IPS-18c (cell line): ENCODE results near the gene DNAAF9.
A peak's percentile ranks its signal among the peaks of the same experiment; 100 is the strongest.
"Not testable (repeated sequence)": the region's sequence is repeated elsewhere in the genome, so short reads cannot be mapped to it uniquely, and the experiment has no call there.

Experiments
- H3K4me3 ChIP-seq: 2 replicates; pipeline ENCODE4 v1.7.0; 2013; ENCODE audit warnings: low read depth, mild to moderate bottlenecking, low read length, moderate library complexity; ENCODE audit not compliant: insufficient read depth
- H3K9me3 ChIP-seq: one replicate; pipeline ENCODE4 v1.6.1; 2013; ENCODE audit warnings: mild to moderate bottlenecking, low read length, moderate library complexity; ENCODE audit not compliant: control insufficient read depth, insufficient read depth

DNAAF9 gene

DNA sequence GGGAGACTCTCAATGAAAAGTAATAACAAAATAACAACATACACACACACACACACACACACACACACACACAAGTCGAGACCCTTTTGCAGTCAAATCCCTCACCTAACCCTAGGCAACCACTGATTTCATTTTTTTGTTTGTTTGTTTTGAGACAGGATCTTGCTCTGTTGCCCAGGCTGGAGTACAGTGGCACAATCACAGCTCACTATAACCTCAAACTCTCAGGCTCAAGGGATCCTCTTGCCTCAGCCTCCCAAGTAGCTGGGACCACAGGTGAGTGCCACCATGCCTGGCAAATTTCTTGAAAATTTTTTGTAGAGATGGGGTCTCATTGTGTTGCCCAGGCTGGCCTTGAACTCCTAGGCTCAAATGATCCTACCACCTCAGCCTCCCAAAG is 10.7 kb upstream of the DNAAF9 start:
- H3K9me3 ChIP-seq, H3K4me3 ChIP-seq: not testable (repeated sequence)

GRCh38 chr20:3414122-3414521 is 6.7 kb upstream of the DNAAF9 start:
- Histone ChIP-seq H3K9me3 (no peaks in the 10 kb centered on the region), H3K4me3 (no peak overlapping the region)

GRCh38 chr20:3413393-3413889 is 6.0 kb upstream of the DNAAF9 start:
- Histone ChIP-seq H3K9me3 (no peaks in the 10 kb centered on the region), H3K4me3 (no peak overlapping the region)

- Histone ChIP-seq H3K4me3 (no peak overlapping the region), H3K9me3 (no peaks in the 10 kb centered on the region)
Measured at GRCh38 chr20:3412600-3413392, 5.3 kb upstream of the DNAAF9 start.

DNA sequence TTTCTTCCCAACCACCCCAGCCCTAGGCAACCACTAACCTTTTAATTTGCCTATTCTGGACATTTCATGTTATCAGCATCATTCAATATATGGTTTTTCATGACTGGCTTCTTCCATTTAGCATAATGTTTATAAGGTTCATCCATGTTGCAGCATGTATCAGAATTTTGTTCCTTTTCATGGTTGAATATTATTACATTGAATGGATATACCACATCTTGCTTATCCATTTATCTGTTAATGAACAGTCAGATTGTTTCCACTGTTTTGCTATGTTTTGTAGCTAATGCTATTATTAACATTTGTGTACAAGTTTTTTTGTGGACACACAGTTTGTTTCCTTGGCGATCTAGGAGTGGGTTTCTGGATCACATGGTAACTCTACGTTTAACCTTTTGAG is 3.0 kb upstream of the DNAAF9 start:
- H3K4me3 ChIP-seq: no peak overlapping the region
- H3K9me3 ChIP-seq: no peaks in the 10 kb centered on the region

DNA sequence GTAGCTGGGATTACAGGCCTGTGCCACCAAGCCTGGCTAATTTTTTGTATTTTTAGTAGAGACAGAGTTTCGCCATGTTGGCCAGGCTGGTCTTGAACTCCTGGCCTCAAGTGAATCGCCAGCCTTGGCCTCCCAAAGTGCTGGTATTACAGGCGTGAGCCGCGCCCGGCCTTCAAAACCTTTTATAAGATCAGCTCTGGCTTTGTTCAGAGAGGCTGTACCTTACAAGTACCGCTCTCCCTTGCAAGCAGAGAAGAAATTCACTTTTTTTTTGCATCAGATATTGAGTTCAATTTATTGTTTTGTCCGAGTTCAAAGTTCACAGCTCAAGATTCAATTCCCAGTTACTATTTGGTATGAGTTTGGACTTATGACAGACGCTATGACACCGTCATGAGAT is 1.9 kb upstream of the DNAAF9 start:
- H3K4me3 ChIP-seq: no peak overlapping the region
- no peaks in the 10 kb centered on the region for H3K9me3 ChIP-seq

GRCh38 chr20:3407771-3408637 is 535 bp upstream of the DNAAF9 start:
- Histone ChIP-seq H3K9me3 (no peaks in the 10 kb centered on the region), H3K4me3 (peak overlapping the region; percentile 76)

DNA sequence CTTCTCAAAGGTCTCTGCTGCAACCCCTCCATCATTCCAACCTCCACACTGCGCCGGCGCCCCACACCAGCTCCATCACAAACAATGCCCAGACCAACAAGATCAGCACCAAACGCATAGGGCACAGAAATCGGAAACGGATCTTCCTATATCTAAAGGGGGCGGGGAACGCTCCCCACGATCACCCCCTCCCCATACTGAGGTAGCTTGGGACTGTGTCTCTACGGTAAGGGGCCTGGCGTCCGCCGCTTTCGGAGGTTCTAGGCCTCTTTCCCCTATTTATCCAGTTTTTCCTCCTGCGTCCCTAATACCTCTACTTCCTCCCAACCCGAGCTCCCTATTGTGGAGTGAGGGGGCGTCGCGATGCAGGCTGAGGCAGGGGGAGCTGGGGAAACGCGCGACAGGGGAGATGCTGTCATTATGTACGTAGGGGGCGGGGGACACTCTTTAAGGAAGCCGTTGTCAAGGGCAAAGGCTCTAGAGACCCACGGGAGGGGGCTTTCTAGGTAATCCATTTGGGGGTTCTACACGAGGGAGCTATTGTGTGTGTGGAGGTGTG is 909 bp downstream of the DNAAF9 start:
- peak overlapping the region; percentile 81 for H3K4me3 ChIP-seq

DNA sequence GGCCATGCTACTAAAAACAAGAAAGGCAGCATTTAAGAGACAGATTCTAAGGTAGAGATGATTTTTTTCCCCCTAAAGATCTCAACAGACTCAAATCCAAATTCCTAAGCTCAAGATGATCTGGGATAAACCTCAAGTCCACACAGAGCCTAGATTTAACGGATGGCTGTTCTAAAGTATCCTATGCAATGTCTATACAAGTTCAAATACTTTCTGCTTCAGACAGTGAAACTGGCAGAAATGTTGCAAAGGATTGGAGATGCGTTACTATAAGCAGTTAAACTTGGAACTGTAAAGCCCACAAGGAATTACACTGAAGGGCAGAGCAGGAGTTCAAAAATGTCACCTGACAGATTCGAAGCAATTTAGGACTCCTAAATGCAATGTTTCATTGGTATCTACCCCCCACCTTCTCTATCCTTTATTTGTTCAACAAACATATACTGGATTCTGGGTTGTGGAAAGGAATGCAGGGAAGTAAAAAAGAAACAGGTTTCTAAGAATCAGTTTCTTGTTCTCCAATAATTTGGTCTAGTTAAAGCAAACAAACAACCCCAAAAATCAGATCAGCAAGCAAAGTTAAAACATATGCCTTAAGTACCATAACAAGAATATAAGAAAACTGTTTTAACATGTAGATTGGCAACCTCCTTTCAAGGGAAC is 1.6 kb downstream of the DNAAF9 start:
- Histone ChIP-seq H3K9me3 (no peaks in the 10 kb centered on the region), H3K4me3 (peak overlapping the region; percentile 81; the same call in 1 of the 2 replicates)

More for the DNA sequence above, 909 bp downstream of the DNAAF9 start:
- H3K9me3 ChIP-seq: no peaks in the 10 kb centered on the region

DNA sequence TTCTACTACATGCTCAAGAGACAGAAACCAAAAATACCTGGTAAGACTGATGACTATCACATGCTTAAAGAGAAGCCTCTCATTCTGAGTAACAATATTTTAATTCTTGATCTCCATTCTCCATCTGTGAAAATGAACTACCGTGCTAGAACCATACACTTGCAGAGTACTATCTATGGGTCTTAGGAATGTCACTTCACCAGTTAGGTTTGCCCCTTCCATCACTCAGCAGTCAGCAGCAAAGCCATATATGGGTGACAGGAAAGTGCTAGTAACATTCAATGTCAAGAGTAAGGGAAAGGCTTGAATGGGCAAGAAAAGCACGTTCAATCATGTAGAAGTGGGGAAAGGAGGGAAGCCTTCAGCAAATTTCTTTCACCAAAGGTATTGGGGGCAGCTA is 2.3 kb downstream of the DNAAF9 start:
- H3K9me3 ChIP-seq: no peaks in the 10 kb centered on the region
- no peak overlapping the region for H3K4me3 ChIP-seq

GRCh38 chr20:3404402-3404801 is 3.1 kb downstream of the DNAAF9 start:
- no peak overlapping the region for H3K4me3 ChIP-seq
- no peaks in the 10 kb centered on the region for H3K9me3 ChIP-seq

GRCh38 chr20:3403741-3404140 is 3.7 kb downstream of the DNAAF9 start:
- Histone ChIP-seq H3K9me3 (no peaks in the 10 kb centered on the region), H3K4me3 (no peak overlapping the region)

DNA sequence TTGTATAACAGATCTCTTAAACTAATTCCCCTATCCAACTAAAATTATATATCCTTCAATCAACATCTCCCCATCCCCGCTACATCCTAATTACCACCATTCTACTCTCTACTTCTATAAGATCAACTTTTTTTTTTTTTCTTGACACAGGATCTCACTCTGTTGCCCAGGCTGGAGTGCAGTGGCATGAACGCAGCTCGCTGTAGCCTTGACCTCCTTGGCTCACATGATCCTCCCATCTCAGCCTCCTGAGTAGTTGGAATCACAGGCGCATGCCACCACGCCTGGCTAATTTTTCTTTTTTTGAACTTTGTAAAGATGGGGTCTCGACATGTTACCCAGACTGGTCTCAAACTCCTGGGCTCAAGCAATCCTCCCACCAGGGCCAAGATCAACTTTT is 5.0 kb downstream of the DNAAF9 start:
- no peak overlapping the region for H3K4me3 ChIP-seq

DNA sequence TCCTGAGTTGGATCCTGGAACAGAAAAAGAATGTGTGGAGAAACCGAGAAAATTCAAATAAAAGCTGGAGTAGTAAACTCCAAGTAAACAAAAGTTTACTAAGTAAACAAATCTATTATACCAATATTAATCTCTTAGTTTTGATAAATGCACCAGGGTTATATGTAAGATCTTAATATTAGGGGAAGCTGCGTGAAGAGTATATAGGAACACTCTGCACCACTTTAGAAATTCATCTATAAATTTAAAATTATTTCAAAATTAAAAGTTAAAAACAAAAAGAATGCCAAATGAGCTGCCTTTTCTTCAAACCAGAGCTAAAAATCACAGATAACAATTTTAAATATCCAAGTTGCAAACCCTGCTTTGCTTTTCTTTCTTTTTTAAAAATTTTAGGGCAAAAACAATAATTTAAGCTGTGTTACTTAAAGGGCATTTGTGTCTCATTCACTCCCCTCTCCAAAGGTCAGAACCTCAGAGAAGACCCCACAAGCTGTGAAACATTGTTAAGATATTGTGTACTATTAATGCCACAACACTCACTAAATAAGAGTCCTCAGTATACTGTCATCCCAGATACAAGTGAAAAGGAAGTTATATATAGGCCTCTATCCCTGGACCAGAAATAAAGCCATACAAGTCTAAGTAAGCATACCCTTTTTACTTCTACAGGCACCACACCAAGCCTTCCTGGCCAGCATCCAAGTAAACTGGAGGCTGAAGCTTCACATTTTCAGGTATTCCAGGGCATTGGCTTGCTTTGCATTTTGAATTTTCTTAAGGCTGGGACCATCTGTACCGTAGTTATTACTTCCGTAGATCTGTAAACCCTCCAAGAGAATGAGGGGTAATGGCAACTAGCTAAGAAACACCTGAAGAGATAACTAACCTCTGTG is 7.0 kb downstream of the DNAAF9 start:
- H3K9me3 ChIP-seq: no peaks in the 10 kb centered on the region
- H3K4me3 ChIP-seq: no peak overlapping the region

More for the DNA sequence above, 5.0 kb downstream of the DNAAF9 start:
- H3K9me3 ChIP-seq: no peaks in the 10 kb centered on the region

GRCh38 chr20:3398681-3399252 is 8.7 kb downstream of the DNAAF9 start:
- no peaks in the 10 kb centered on the region for H3K9me3 ChIP-seq
- H3K4me3 ChIP-seq: no peak overlapping the region

DNA sequence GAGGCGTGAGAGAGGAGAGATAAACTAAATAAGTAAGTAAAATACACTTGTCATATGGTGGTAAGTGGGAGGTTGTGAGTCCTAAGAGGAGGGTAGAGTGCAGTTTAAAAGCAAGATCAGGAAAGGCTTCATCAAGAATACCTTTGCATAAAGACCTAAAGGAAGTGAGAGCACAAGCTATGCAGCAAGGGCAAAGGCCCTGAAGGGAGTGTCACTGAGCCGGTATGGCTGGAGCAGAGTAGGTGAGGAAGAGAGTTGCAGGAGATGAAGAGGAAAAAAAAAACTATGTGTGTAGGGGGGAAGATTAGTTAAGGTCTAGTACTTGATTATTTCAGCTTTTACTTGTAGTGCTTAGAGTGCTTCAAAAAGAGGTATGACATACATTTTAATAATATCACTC is 11.0 kb downstream of the DNAAF9 start:
- H3K4me3 ChIP-seq: no peak overlapping the region
- no peaks in the 10 kb centered on the region for H3K9me3 ChIP-seq
